Thoracic aorta (tissue), 2 donors: ENCODE results near the gene PAK5. TPM values are rescaled to one million over a fixed set of nuclear protein-coding genes. Genes with fewer than 3 reads are reported as not detected.

Experiments used
- ATAC-seq: fragments of 150-250 bp; one replicate; pipeline ENCODE4 v1.8.0; 2017; ENCODE audit warnings: low read depth; ENCODE audit not compliant: insufficient number of reproducible peaks, low FRiP score
- DNase-seq: peaks from one replicate; pipeline ENCODE4 v3.0.0-alpha.2; 2020; ENCODE audit warnings: low spot score
- H3K27ac ChIP-seq, 2 donors: fragments of 200-600 bp; sonication (generic); 1 replicate in 1 of 2; 2 replicates in 1 of 2; pipeline ENCODE4 v1.5.1; 2016; ENCODE audit warnings: mild to moderate bottlenecking in 2 of 2, moderate library complexity in 2 of 2
- H3K27me3 ChIP-seq: fragments of 200-600 bp; sonication (generic); replicated peaks from 2 replicates; pipeline ENCODE4 v1.6.0; 2016; ENCODE audit warnings: mild to moderate bottlenecking; ENCODE audit not compliant: insufficient read depth
- H3K36me3 ChIP-seq: fragments of 200-600 bp; sonication (generic); one replicate; pipeline ENCODE4 v1.5.1; 2016
- H3K4me1 ChIP-seq, 2 donors: fragments of 200-600 bp; sonication (generic); 1 replicate in 1 of 2; 2 replicates in 1 of 2; pipeline versions ENCODE4 v1.5.1 to v1.6.0; 2016; ENCODE audit warnings: low read depth in 2 of 2, mild to moderate bottlenecking in 1 of 2; ENCODE audit not compliant: control insufficient read depth in 1 of 2
- H3K4me3 ChIP-seq: fragments of 200-600 bp; sonication (generic); 2 replicates; pipeline ENCODE4 v1.5.1; 2016; ENCODE audit warnings: mild to moderate bottlenecking
- H3K9me3 ChIP-seq: fragments of 200-600 bp; sonication (generic); 2 replicates; pipeline ENCODE4 v1.5.1; 2016
- total RNA-seq, 2 donors: library from RNA; depleted of rRNA; stranded (reverse); fragments of >200 nt; gene quantifications; one replicate each; pipeline versions ENCODE4 v1.1.0 to v1.2.3, GENCODE V29; 2016
- TF ChIP-seq, protein P1 (sequence below): fragments of 200-600 bp; sonication (generic); IDR thresholded peaks from one replicate; pipeline ENCODE4 v1.5.1; 2019; ENCODE audit warnings: antibody characterized with exemption

PAK5 gene
- total RNA-seq, 2 donors from 2014 or later = not detected

DNA sequence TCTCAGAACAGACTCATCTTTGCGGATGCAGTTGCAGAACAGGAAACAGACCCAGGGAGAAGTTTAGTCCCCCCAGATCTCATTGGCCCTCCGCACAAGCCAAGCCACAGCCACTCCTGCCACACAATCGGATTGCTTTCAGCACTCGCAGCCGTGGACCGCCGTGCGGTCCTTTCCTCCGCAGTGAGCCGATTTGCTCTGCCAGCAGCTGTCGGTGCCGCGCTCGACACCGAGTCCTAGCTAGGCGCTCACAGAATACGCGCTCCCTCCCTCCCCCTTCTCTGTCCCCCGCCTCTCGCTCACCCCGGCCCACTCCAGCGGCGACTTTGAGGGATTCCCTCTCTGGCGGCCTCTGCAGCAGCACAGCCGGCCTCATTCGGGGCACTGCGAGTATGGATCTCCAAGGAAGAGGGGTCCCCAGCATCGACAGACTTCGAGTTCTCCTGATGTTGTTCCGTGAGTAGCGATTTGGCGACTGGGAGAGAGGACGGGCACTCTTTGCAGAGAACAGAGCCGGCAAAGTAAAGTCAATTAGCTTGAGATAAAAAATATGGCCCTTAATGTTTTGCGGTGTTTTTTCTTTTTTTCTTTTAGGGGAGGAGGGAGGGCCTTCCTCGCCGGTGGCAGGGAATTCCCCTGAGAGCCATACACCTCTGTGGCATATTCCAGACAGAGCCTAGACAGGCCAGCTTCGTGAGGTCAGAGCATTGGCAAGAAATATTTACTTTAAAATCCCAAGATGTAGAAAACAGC is 324.2 kb downstream of the PAK5 start, which contains the start of gene LAMP5:
TSS of gene LAMP5 (plus strand) at position 130 of the 753 bp plus-strand sequence. CDS start at position 393, 263 bp downstream.
- H3K36me3 ChIP-seq = no peaks in the 10 kb centered on the region
- peak within 1 kb of the TSS; percentile 60 for H3K4me3 ChIP-seq
- no peaks in the 10 kb centered on the region for H3K9me3 ChIP-seq
- DNase-seq (no peak), ATAC-seq (no peak)
- peaks cover 12 to 24% of the 10 kb centered on the region in 2 donors for H3K4me1 ChIP-seq
- TF ChIP-seq, protein P1, sequence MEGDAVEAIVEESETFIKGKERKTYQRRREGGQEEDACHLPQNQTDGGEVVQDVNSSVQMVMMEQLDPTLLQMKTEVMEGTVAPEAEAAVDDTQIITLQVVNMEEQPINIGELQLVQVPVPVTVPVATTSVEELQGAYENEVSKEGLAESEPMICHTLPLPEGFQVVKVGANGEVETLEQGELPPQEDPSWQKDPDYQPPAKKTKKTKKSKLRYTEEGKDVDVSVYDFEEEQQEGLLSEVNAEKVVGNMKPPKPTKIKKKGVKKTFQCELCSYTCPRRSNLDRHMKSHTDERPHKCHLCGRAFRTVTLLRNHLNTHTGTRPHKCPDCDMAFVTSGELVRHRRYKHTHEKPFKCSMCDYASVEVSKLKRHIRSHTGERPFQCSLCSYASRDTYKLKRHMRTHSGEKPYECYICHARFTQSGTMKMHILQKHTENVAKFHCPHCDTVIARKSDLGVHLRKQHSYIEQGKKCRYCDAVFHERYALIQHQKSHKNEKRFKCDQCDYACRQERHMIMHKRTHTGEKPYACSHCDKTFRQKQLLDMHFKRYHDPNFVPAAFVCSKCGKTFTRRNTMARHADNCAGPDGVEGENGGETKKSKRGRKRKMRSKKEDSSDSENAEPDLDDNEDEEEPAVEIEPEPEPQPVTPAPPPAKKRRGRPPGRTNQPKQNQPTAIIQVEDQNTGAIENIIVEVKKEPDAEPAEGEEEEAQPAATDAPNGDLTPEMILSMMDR = no peak
- H3K27ac ChIP-seq = no peak within 1 kb of the TSS
- no peaks in the 10 kb centered on the region for H3K27me3 ChIP-seq

DNA sequence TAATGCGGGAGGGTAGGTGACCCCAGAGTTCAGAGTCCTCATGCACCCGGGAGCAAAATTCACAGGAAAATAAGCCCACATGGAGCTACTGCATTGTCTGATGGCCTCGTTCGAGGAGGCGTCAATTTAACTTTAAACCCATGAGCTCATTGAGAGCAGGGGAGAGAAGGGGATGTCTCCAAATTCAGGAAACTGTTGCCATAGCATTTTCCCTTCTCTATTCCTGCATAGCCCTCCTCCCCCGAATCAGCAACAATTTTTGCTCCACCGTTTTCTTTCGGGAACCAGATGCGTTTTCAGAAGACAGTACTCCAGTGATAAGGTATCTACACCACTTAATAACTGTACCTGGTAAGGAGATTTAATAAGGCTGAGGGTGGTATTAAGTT is 324.8 kb downstream of the PAK5 start:
- ATAC-seq (no peak), DNase-seq (no peak)
- TF ChIP-seq, protein P1 = no peak
- no peak overlapping the region for H3K4me3 ChIP-seq
- no peaks in the 10 kb centered on the region for H3K27me3 ChIP-seq
- peaks cover 12 to 24% of the 10 kb centered on the region in 2 donors for H3K4me1 ChIP-seq
- no peak overlapping the region for H3K27ac ChIP-seq
- no peaks in the 10 kb centered on the region for H3K36me3 ChIP-seq
- no peaks in the 10 kb centered on the region for H3K9me3 ChIP-seq

DNA sequence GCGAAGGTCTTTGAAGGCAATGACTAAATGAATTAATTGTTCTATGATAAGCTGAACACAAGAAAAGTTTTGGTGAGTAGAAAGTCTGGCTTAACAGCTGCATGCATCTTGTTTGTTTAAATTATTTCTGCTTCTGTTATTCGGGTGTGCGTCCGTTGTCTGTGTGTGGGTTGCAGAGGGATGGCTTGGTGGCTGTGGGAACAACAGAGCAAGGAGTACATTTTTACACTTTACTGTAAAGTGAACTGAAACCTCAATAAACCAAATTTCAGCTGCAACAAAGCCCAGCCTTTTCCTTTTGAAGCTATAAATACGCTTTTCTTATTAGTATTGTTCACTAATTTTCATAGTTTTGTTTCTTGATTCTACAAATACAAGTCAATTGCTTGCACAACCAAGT is 328.0 kb downstream of the PAK5 start:
- DNase-seq (no peak), ATAC-seq (no peak)
- Histone ChIP-seq H3K4me1 (peaks cover 12 to 31% of the 10 kb centered on the region in 2 donors), H3K27ac (no peak overlapping the region), H3K36me3 (no peaks in the 10 kb centered on the region), H3K9me3 (no peaks in the 10 kb centered on the region), H3K4me3 (no peak overlapping the region), H3K27me3 (no peaks in the 10 kb centered on the region)
- TF ChIP-seq, protein P1 = no peak

DNA sequence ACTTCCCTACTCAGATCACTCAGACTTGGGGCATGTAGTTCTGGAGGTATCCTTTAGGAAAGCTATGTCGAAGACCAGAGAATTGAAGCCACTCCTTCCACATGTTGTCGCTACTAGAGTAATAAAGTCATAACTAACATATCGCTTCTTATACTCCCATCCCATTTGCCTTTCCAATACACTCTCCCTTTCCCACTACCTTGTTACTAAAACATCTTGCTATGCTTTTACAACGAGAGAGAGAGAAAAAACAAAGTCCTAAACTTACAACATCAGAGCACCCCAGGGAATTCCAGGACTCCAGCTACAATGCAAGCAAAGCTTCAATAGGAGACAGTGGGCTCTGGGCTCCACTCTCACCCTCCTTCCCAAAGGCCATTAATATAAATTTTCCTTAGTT is 329.6 kb downstream of the PAK5 start:
- H3K4me3 ChIP-seq = no peak overlapping the region
- no peaks in the 10 kb centered on the region for H3K36me3 ChIP-seq
- H3K4me1 ChIP-seq = peaks cover 0 to 14% of the 10 kb centered on the region in 2 donors
- no peaks in the 10 kb centered on the region for H3K9me3 ChIP-seq
- DNase-seq = no peak
- H3K27ac ChIP-seq = no peak overlapping the region
- no peak for ATAC-seq
- no peaks in the 10 kb centered on the region for H3K27me3 ChIP-seq
- TF ChIP-seq, protein P1 = no peak

DNA sequence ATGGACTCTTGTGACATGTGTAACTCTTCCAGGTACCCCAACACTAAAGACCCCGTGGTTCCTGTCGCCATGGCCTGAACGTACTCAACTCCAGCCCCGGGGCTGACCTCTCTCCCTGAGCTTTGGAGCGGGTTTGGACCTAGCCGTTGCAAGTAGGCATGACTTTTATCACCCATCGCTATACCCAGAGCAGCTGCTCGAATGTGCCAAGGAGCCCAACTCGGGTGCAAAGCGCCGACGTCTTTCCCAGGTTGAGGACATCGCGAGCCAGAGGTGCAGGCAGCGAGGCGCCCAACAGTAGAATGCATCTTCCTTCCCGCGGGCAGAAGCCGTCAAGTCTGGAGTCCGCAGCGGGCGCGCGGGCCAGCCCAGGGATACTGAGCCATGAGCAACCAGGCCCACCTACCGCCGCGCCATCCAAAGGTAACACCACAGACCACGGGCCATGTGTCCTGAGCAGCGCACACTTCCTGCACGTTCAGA is 330.1 kb downstream of the PAK5 start:
- Histone ChIP-seq H3K9me3 (no peaks in the 10 kb centered on the region), H3K4me1 (peaks cover 0 to 12% of the 10 kb centered on the region in 2 donors), H3K27me3 (no peaks in the 10 kb centered on the region), H3K36me3 (no peaks in the 10 kb centered on the region), H3K27ac (no peak overlapping the region), H3K4me3 (no peak overlapping the region)
- ATAC-seq = no peak
- no peak for DNase-seq
- TF ChIP-seq, protein P1 = no peak
